Stimulated activated naive CD4-positive, alpha-beta T cell treated with Interleukin-2 at 50 U/mL for 16 hours (primary cell): ENCODE measurements around the gene GLB1L.
A peak's percentile ranks its signal among the peaks of the same experiment; 100 is the strongest.

ENCODE experiments used
- DNase-seq: peaks from one replicate; lab custom pipeline; 2025; lab: John Stamatoyannopoulos, UW

GLB1L gene

DNA sequence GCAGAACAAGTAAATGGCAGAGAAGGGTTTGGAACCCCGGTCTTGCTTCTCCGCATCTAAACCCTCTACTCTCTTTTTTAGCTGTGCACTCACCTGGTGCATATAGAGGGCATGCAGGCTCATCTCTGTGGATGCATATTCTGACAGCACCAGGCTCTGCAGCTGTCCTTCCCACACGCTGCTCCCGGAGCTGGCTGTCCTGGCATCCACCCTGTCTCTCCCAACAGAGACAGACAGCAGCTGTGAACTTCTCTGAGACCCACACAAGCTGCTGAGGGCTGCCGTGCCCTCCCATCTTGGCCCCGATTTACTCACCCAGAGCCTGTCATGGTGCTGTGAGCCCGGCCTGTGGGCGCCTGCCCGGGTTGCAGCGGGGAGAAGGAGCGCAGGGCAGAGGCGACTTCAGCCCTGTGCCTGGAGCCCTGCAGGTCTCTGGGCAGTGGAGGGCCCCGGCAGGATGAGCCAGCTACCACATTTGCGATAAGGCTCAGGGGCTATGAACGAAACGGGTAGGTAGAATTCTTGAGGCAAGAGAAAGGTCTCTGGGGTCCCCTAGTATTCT, 23.2 kb downstream of the GLB1L start:
- no peak for DNase-seq

GRCh38 chr2:219220652-219221402, 24.4 kb downstream of the GLB1L start:
- DNase-seq: no peak

GRCh38 chr2:219219784-219220532, 25.3 kb downstream of the GLB1L start:
- no peak for DNase-seq

- DNase-seq: peak; percentile 85
Measured at GRCh38 chr2:219218732-219219701, 26.2 kb downstream of the GLB1L start, which contains the start of gene ABCB6. Gene ABCB6, minus strand, starts transcription at chr2:219218958. Its CDS starts 285 bp downstream, at chr2:219218673.

- peak; percentile 31 for DNase-seq
Measured at GRCh38 chr2:219218217-219218731, 27.0 kb downstream of the GLB1L start.

- no peak for DNase-seq
Measured at GRCh38 chr2:219216535-219216915, 28.7 kb downstream of the GLB1L start.

DNA sequence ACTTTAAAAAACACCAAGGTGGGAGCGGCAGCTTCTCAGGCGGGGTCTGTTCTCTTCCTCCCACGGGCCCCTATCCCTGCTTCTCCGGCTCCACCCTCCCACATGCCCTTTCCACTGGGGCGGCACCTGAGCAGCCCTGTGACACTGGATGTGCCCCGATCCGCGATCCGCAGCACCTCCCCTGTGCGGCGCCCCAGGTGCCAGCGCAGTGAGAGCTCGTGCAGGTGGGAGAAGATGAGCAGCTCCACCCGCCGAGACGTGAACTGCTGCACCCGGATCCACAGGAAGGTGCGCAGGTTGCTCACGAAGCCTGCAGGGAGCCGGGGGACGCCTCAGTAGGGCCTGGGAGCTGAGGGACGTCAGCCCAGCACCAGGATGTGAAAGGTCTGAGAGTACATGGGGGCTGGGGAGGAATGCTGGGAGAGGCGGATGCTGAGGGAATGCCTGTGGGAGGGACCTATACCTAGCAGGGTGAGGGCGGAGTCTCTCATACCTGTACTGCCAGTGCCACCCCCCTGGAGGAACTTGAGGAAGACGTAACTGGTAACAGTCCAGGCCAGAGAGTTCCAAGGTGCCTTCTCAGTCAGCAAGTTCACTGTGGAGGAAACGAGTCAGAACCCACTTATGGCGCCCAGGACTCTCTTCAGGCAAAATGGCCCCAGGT, 29.2 kb downstream of the GLB1L start:
- DNase-seq: no peak

- no peak for DNase-seq
Measured at GRCh38 chr2:219214786-219215185, 30.5 kb downstream of the GLB1L start.

DNA sequence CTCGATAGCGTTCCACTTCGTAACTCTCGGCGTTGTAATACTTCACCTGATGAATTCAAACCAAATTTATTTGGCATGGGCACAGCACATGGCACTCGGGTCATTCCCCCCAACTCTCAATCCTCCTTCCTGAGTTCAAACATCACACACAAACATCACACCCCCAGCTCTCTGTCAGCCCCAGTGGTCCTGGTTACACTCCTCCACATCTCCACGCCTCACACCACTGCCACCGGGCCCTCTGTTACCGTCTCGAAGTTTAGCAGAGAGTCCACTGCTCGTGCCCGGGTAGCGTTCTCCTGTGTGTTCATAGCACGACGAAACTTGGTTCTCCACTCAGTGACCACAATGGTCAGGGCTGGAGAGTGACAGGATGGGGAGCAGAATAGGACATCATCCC, 31.1 kb downstream of the GLB1L start:
- no peak for DNase-seq

DNA sequence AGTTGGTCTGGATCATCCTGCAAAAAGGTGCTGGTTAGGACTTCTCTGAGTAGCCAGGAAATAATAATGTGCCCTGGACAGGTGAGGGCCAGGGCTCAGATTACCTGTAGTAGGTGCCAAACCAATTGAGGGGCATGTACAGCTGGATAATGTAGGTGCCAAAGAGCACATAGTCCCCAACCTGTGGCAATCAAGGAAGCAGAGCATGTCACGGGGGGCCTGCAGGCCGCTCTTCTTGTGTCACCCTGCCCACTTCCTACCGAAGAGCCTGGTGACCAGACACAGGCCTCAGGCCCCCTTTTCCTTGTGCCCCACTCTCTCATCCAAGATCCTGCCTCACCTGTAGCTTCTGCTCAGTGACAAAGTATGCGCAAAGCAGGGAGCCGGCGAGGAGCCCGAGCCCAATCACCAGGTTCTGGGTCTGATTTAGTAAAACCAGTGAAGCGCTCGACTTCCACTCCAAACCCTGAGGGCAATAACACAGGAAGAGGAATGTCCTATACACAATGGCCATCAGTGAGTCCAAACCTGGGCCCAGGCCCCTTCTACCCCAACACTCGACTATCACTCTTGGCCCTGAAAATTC, 31.7 kb downstream of the GLB1L start:
- no peak for DNase-seq

DNA sequence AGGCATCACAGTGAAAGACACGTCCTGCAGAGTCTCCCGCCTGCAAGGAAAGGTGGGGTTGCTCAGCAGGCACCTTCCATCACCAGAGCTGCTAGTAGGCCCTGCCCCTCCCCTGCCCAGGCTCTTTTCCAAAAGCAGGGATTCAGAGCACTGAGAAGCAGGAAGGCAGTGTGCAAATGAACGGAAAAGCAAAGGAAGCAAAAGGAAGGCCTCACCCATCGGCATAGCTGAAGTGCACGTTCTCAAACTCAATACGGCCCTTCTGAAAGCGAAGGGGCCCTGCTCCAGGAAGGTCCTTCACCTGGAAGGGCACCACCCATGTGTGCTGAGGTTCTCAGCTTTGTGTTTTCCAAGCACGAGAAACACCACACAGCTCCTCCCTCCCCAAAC, 32.2 kb downstream of the GLB1L start:
- DNase-seq: no peak

DNA sequence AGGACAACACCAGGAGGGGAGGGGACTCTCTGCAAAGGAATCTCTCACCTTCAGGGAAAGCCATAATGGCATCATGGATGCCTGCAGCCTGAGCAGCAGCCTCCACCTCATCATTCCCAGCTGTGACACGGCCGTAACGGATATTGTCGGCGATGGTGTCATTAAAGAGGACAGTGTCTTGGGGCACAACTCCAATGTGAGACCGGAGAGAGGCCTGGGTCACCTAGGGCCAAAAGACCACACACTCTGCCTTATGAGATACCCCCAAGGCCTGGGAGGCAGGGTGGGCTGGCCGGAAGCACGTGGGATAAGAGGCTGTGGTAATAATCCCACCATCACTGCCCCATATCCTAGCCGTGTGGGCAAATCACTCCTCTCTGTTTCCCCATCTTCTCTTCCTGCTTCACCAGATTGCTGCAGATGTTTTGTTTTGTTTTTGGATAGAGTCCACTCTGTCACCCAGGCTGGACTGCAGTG, 34.3 kb downstream of the GLB1L start:
- no peak for DNase-seq

DNA sequence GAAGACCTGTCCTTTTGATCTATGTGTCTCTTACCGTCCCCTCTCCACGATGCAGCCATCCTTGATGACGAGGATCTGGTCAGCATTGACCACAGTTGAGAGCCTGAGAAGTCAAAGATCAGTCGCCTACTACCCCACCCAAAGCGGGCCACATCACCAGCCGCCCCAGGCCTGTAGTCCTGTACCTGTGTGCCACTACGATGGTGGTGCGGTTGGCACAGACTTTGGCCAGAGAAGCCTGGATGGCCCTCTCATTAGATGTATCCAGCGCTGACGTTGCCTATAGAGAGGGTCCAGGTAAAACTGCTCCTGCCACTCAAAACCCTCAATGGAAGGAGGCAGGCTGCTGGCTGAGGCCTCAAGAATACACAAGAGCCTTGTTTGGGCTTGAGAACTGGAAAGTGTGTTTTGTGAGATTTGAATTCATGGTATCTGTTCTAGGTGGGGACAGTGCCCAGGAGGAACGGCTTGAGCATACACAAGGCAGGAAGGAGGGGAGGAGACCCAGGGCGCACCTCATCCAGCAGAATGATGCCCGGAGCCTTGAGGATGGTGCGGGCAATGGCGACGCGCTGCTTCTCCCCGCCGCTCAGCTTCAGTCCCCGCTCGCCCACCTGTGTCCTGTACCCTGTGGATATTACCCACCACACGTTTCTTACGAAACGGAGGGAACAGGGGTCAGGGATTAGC, 34.9 kb downstream of the GLB1L start:
- DNase-seq: no peak

GRCh38 chr2:219209236-219210195, 35.7 kb downstream of the GLB1L start:
- DNase-seq: no peak

GRCh38 chr2:219207884-219208740, 37.1 kb downstream of the GLB1L start:
- no peak for DNase-seq

DNA sequence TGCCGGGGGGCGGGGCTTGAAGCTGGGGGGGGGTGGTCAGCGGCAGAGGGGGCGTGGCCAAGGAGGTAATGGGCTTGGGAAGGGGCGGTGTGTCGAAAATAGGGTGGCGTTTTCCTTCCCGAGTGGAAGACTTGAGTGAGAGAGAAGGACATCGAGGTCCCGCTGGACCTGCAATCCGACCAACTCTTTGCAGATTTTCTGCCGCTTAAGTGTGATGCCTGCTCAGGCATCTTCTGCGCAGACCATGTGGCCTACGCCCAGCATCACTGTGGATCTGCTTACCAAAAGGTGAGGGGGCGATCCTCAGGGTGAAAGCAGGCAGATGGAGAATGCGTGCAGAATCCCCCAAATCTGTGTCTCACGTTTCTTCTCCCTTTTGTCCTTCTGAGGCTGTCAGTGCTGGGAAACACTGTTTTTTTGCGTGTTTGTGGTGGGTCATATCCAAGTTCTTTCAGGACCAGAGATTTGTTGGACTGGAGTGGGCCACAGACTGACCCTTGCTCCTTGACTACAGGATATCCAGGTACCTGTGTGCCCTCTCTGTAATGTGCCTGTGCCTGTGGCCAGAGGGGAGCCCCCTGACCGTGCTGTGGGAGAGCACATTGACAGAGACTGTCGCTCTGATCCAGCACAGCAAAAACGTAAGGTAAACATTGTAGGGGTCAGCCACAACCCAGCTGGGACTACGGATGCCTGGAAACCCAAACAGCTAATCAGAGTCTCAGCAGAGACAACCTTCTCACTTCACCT, 37.9 kb downstream of the GLB1L start:
- no peak for DNase-seq
